ENCODE measurements around the gene IBTK. TPM values are rescaled to one million over a fixed set of nuclear protein-coding genes. Genes with fewer than 3 reads are reported as not detected.

The IBTK gene
- total RNA-seq, 1 experiment from 2014 or later, result 24.1 TPM

DNA sequence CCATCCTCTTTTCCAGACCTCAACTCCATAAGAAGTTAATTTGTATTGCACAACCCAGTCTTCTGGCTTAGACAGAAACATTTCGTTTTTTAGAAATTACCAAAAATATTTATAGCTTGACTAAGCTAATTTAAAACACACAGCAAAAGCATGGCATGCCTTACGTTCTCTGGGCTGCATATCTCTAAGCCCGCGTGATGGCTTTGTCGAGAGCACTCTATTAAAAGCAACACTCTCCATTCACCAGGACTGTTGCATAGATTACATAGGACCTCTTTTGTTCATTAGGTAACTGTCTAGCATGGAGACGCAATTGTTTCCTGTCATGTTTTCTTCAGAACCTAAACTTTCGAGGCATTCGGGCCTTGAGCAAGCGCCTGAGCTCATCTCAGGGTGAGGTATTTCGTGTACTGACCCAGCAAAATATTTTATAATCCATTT is 104.5 kb downstream of the IBTK start:
- Mint-ChIP-seq H3K27ac (no peak overlapping the region), H3K36me3 (no peaks in the 10 kb centered on the region), H3K27me3 (ENCODE audit: low read depth) (no peaks in the 10 kb centered on the region), H3K4me3 (no peak overlapping the region), H3K9me3 (no peaks in the 10 kb centered on the region), H3K4me1 (no peaks in the 10 kb centered on the region)
- CTCF ChIA-PET, result no interaction called here
- ATAC-seq, result no peak
- no peak for DNase-seq (ENCODE audit: low spot score)
- TF ChIP-seq, protein P1, sequence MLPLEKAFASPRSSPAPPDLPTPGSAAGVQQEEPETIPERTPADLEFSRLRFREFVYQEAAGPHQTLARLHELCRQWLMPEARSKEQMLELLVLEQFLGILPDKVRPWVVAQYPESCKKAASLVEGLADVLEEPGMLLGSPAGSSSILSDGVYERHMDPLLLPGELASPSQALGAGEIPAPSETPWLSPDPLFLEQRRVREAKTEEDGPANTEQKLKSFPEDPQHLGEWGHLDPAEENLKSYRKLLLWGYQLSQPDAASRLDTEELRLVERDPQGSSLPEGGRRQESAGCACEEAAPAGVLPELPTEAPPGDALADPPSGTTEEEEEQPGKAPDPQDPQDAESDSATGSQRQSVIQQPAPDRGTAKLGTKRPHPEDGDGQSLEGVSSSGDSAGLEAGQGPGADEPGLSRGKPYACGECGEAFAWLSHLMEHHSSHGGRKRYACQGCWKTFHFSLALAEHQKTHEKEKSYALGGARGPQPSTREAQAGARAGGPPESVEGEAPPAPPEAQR (CRISPR knock-in tag; IDR thresholded peaks at IDR 0.05), result no peak
- no peak for TF ChIP-seq SOX15 (CRISPR knock-in tag; IDR thresholded peaks at IDR 0.05)
- POLR2A ChIA-PET, result no interaction called here

GRCh38 chr6:82142524-82142923 is 105.0 kb downstream of the IBTK start:
- Mint-ChIP-seq H3K27ac (no peak overlapping the region), H3K36me3 (no peaks in the 10 kb centered on the region), H3K4me3 (no peak overlapping the region), H3K4me1 (no peaks in the 10 kb centered on the region), H3K27me3 (ENCODE audit: low read depth) (no peaks in the 10 kb centered on the region), H3K9me3 (no peaks in the 10 kb centered on the region)
- ATAC-seq (no peak), DNase-seq (ENCODE audit: low spot score) (no peak)
- TF ChIP-seq ZNF423 (CRISPR knock-in tag; IDR thresholded peaks at IDR 0.05), result no peak
- no peak for TF ChIP-seq ZNF263 (CRISPR knock-in tag; IDR thresholded peaks at IDR 0.05; ENCODE audit: low read depth)
- no peak for TF ChIP-seq NFE2L1 (CRISPR knock-in tag; IDR thresholded peaks at IDR 0.05)
- TF ChIP-seq ATF3 (CRISPR knock-in tag; conservative IDR thresholded peaks at IDR 0.05), result no peak
- no peak for TF ChIP-seq ZNF671 (CRISPR knock-in tag; IDR thresholded peaks at IDR 0.05)
- no peak for TF ChIP-seq CBFB (CRISPR knock-in tag; IDR thresholded peaks at IDR 0.05; ENCODE audit: low read depth)
- no peak for TF ChIP-seq ZNF232 (CRISPR knock-in tag; IDR thresholded peaks at IDR 0.05)
- ChIA-PET POLR2A (no interaction called here), CTCF (no interaction called here)

GRCh38 chr6:82138075-82138791 is 109.3 kb downstream of the IBTK start:
- DNase-seq (ENCODE audit: low spot score), result no peak
- no peak for ATAC-seq
- no peak overlapping the region for H3K4me3 Mint-ChIP-seq
- H3K27me3 Mint-ChIP-seq (ENCODE audit: low read depth), result no peaks in the 10 kb centered on the region
- no peaks in the 10 kb centered on the region for H3K4me1 Mint-ChIP-seq
- no peaks in the 10 kb centered on the region for H3K9me3 Mint-ChIP-seq
- ChIA-PET POLR2A (no interaction called here), CTCF (no interaction called here)
- H3K36me3 Mint-ChIP-seq, result no peaks in the 10 kb centered on the region
- H3K27ac Mint-ChIP-seq, result no peak overlapping the region
- TF ChIP-seq ZNF138 (CRISPR knock-in tag; conservative IDR thresholded peaks at IDR 0.05) (no peak), ZNF263 (CRISPR knock-in tag; IDR thresholded peaks at IDR 0.05; ENCODE audit: low read depth) (no peak), CBFB (CRISPR knock-in tag; IDR thresholded peaks at IDR 0.05; ENCODE audit: low read depth) (no peak), ZNF281 (CRISPR knock-in tag; IDR thresholded peaks at IDR 0.05) (no peak), ETV6 (CRISPR knock-in tag; IDR thresholded peaks at IDR 0.05) (no peak), ZNF532 (CRISPR knock-in tag; IDR thresholded peaks at IDR 0.05; ENCODE audit: borderline replicate concordance) (no peak)
- TF ChIP-seq, protein P2, sequence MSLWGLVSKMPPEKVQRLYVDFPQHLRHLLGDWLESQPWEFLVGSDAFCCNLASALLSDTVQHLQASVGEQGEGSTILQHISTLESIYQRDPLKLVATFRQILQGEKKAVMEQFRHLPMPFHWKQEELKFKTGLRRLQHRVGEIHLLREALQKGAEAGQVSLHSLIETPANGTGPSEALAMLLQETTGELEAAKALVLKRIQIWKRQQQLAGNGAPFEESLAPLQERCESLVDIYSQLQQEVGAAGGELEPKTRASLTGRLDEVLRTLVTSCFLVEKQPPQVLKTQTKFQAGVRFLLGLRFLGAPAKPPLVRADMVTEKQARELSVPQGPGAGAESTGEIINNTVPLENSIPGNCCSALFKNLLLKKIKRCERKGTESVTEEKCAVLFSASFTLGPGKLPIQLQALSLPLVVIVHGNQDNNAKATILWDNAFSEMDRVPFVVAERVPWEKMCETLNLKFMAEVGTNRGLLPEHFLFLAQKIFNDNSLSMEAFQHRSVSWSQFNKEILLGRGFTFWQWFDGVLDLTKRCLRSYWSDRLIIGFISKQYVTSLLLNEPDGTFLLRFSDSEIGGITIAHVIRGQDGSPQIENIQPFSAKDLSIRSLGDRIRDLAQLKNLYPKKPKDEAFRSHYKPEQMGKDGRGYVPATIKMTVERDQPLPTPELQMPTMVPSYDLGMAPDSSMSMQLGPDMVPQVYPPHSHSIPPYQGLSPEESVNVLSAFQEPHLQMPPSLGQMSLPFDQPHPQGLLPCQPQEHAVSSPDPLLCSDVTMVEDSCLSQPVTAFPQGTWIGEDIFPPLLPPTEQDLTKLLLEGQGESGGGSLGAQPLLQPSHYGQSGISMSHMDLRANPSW (CRISPR knock-in tag; conservative IDR thresholded peaks at IDR 0.05; ENCODE audit: low read depth), result no peak
- TF ChIP-seq, protein P3, sequence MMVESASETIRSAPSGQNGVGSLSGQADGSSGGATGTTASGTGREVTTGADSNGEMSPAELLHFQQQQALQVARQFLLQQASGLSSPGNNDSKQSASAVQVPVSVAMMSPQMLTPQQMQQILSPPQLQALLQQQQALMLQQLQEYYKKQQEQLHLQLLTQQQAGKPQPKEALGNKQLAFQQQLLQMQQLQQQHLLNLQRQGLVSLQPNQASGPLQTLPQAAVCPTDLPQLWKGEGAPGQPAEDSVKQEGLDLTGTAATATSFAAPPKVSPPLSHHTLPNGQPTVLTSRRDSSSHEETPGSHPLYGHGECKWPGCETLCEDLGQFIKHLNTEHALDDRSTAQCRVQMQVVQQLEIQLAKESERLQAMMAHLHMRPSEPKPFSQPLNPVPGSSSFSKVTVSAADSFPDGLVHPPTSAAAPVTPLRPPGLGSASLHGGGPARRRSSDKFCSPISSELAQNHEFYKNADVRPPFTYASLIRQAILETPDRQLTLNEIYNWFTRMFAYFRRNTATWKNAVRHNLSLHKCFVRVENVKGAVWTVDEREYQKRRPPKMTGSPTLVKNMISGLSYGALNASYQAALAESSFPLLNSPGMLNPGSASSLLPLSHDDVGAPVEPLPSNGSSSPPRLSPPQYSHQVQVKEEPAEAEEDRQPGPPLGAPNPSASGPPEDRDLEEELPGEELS (CRISPR knock-in tag; IDR thresholded peaks at IDR 0.05), result no peak

Measured in WTC11 (cell line).